HG03575 (cell line): Measurements from ENCODE around the gene SDHA.
"Not testable (repeated sequence)": the region's sequence is repeated elsewhere in the genome, so short reads cannot be mapped to it uniquely, and the experiment has no call there.

Experiments
- ATAC-seq: cut with Tn5 transposase; IDR thresholded peaks from one replicate; pipeline ENCODE4 v1.9.1; 2021; ENCODE audit not compliant: unreplicated experiment, insufficient number of reproducible peaks, low FRiP score; ENCODE audit errors: extremely low read depth

SDHA gene

GRCh38 chr5:195401-196160 lies 22.5 kb upstream of the SDHA start:
- no peak for ATAC-seq

- ATAC-seq = no peak
Observed at GRCh38 chr5:196350-196749, 21.8 kb upstream of the SDHA start.

- ATAC-seq = not testable (repeated sequence)
Observed at GRCh38 chr5:197031-197430, 21.1 kb upstream of the SDHA start.

GRCh38 chr5:197892-198489 lies 20.1 kb upstream of the SDHA start:
- no peak for ATAC-seq

- no peak for ATAC-seq
Observed at GRCh38 chr5:198516-199196, 19.5 kb upstream of the SDHA start.

GRCh38 chr5:199197-199949 lies 18.7 kb upstream of the SDHA start:
- no peak for ATAC-seq

GRCh38 chr5:199950-200645 lies 18.0 kb upstream of the SDHA start:
- no peak for ATAC-seq

- ATAC-seq = no peak
Observed at GRCh38 chr5:200985-201384, 17.1 kb upstream of the SDHA start.

GRCh38 chr5:201672-202071 lies 16.4 kb upstream of the SDHA start:
- no peak for ATAC-seq

- ATAC-seq = no peak
Observed at GRCh38 chr5:203246-203930, 14.7 kb upstream of the SDHA start.

GRCh38 chr5:204001-204400 lies 14.1 kb upstream of the SDHA start:
- no peak for ATAC-seq

- no peak for ATAC-seq
Observed at GRCh38 chr5:204462-204861, 13.7 kb upstream of the SDHA start.

GRCh38 chr5:204966-205670 lies 13.0 kb upstream of the SDHA start:
- no peak for ATAC-seq

GRCh38 chr5:206406-206805 lies 11.7 kb upstream of the SDHA start:
- ATAC-seq = no peak

GRCh38 chr5:206927-207536 lies 11.1 kb upstream of the SDHA start:
- no peak for ATAC-seq

GRCh38 chr5:207599-207998 lies 10.5 kb upstream of the SDHA start:
- ATAC-seq = no peak

- ATAC-seq = no peak
Observed at GRCh38 chr5:208449-209114, 9.5 kb upstream of the SDHA start.
